Measurements from ENCODE around the gene GGTLC1.
"Not testable (repeated sequence)": the region's sequence is repeated elsewhere in the genome, so short reads cannot be mapped to it uniquely, and the experiment has no call there.

Gene GGTLC1

DNA sequence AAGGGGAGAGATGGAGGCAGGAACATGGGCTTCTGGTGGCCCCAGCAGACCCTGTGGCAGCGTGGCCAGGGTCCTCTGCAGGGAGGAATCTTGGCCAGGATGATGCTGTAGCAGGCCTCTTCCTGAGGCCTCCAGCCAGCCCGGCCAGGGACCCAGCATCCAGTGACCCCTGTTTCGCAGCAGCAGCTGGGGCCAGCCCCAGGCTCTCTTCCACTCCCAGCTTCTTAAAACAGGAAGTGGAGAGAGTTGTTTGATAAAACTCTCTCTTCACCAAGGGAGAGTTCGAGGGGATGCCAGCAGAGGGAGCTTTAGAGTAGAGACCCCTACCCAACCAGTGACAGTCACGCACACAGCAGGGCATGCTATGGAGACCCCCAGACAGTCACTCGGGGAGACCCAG lies 10.1 kb downstream of the GGTLC1 start:
- not testable (repeated sequence) for H2BK15ac ChIP-seq (ENCODE audit: low read depth, poor library complexity, severe bottlenecking); H3K9ac ChIP-seq (ENCODE audit: low read length); DNase-seq; H3K14ac ChIP-seq (ENCODE audit: low read length in 2 of 2); H2BK120ac ChIP-seq (ENCODE audit: low read depth, low read length); H3K4ac ChIP-seq (ENCODE audit: low read depth in 1 of 2, low read length in 2 of 2); H3K4me2 ChIP-seq (ENCODE audit: low read length, poor library complexity, severe bottlenecking); H3K4me3 ChIP-seq (ENCODE audit: insufficient read depth in 1 of 2, low read depth in 1 of 2, low read length in 2 of 2); H2AFZ ChIP-seq (ENCODE audit: low read depth, low read length); H3K23ac ChIP-seq (ENCODE audit: low read length in 2 of 2); H2AK5ac ChIP-seq (ENCODE audit: low read length, severe bottlenecking); H2BK5ac ChIP-seq (ENCODE audit: low read depth, low read length, poor library complexity, severe bottlenecking); H4K91ac ChIP-seq (ENCODE audit: low read length); H2BK12ac ChIP-seq (ENCODE audit: low read length in 2 of 2); H4K8ac ChIP-seq (ENCODE audit: low read length); H3K4me1 ChIP-seq (ENCODE audit: control insufficient read depth, insufficient read depth, low read depth, low read length); H3K27ac ChIP-seq (ENCODE audit: low read length, poor library complexity, severe bottlenecking); H3K79me1 ChIP-seq (replicated peaks; ENCODE audit: low read length, poor library complexity, severe bottlenecking); H3K36me3 ChIP-seq (ENCODE audit: control insufficient read depth in 1 of 2, insufficient read depth in 2 of 2, low read depth in 1 of 2, low read length in 2 of 2); H3K9me3 ChIP-seq (ENCODE audit: control insufficient read depth, low read length); H3K18ac ChIP-seq (ENCODE audit: low read depth in 1 of 2, low read length in 2 of 2)
- peaks cover 0 to 11% of the 10 kb centered on the region in 2 experiments for H3K27me3 ChIP-seq (ENCODE audit: control insufficient read depth in 1 of 2, insufficient read depth in 1 of 2, low read length in 2 of 2)
- 32% methylated on average over 4 of the region's 6 CpGs for WGBS

- Histone ChIP-seq H3K23ac (ENCODE audit: low read length in 2 of 2) (no peak overlapping the region), H3K9ac (ENCODE audit: low read length) (no peak overlapping the region), H2BK12ac (ENCODE audit: low read length in 2 of 2) (no peak overlapping the region), H3K36me3 (ENCODE audit: control insufficient read depth in 1 of 2, insufficient read depth in 2 of 2, low read depth in 1 of 2, low read length in 2 of 2) (no peaks in the 10 kb centered on the region), H3K9me3 (ENCODE audit: control insufficient read depth, low read length) (no peaks in the 10 kb centered on the region), H4K91ac (ENCODE audit: low read length) (no peak overlapping the region), H3K27ac (ENCODE audit: low read length, poor library complexity, severe bottlenecking) (no peak overlapping the region), H3K4me2 (ENCODE audit: low read length, poor library complexity, severe bottlenecking) (no peak overlapping the region), H3K4ac (ENCODE audit: low read depth in 1 of 2, low read length in 2 of 2) (no peak overlapping the region), H3K4me3 (ENCODE audit: insufficient read depth in 1 of 2, low read depth in 1 of 2, low read length in 2 of 2) (no peak overlapping the region), H3K79me1 (replicated peaks; ENCODE audit: low read length, poor library complexity, severe bottlenecking) (no peaks in the 10 kb centered on the region), H3K27me3 (ENCODE audit: control insufficient read depth in 1 of 2, insufficient read depth in 1 of 2, low read length in 2 of 2) (peaks cover 0 to 23% of the 10 kb centered on the region in 2 experiments), H3K14ac (ENCODE audit: low read length in 2 of 2) (no peak overlapping the region), H2AFZ (ENCODE audit: low read depth, low read length) (no peak overlapping the region), H3K4me1 (ENCODE audit: control insufficient read depth, insufficient read depth, low read depth, low read length) (no peaks in the 10 kb centered on the region), H4K8ac (ENCODE audit: low read length) (no peak overlapping the region), H2BK15ac (ENCODE audit: low read depth, poor library complexity, severe bottlenecking) (no peak overlapping the region), H2BK120ac (ENCODE audit: low read depth, low read length) (no peak overlapping the region), H2BK5ac (ENCODE audit: low read depth, low read length, poor library complexity, severe bottlenecking) (no peak overlapping the region), H3K18ac (ENCODE audit: low read depth in 1 of 2, low read length in 2 of 2) (no peak overlapping the region), H2AK5ac (ENCODE audit: low read length, severe bottlenecking) (no peak overlapping the region)
- DNase-seq = no peak
- 44% methylated on average over 8 of the region's 9 CpGs for WGBS
Measured at GRCh38 chr20:23974966-23975365, 13.6 kb downstream of the GGTLC1 start.

- no peak overlapping the region for H2BK15ac ChIP-seq (ENCODE audit: low read depth, poor library complexity, severe bottlenecking)
- H3K9me3 ChIP-seq (ENCODE audit: control insufficient read depth, low read length) = no peaks in the 10 kb centered on the region
- H3K36me3 ChIP-seq (ENCODE audit: control insufficient read depth in 1 of 2, insufficient read depth in 2 of 2, low read depth in 1 of 2, low read length in 2 of 2) = no peaks in the 10 kb centered on the region
- no peak overlapping the region for H2AFZ ChIP-seq (ENCODE audit: low read depth, low read length)
- H3K4me1 ChIP-seq (ENCODE audit: control insufficient read depth, insufficient read depth, low read depth, low read length) = no peaks in the 10 kb centered on the region
- H3K14ac ChIP-seq (ENCODE audit: low read length in 2 of 2) = no peak overlapping the region
- no peak overlapping the region for H2AK5ac ChIP-seq (ENCODE audit: low read length, severe bottlenecking)
- H3K18ac ChIP-seq (ENCODE audit: low read depth in 1 of 2, low read length in 2 of 2) = no peak overlapping the region
- no peak overlapping the region for H3K4me3 ChIP-seq (ENCODE audit: insufficient read depth in 1 of 2, low read depth in 1 of 2, low read length in 2 of 2)
- H3K4me2 ChIP-seq (ENCODE audit: low read length, poor library complexity, severe bottlenecking) = no peak overlapping the region
- H3K27ac ChIP-seq (ENCODE audit: low read length, poor library complexity, severe bottlenecking) = no peak overlapping the region
- H4K8ac ChIP-seq (ENCODE audit: low read length) = no peak overlapping the region
- no peak overlapping the region for H2BK120ac ChIP-seq (ENCODE audit: low read depth, low read length)
- no peak for DNase-seq
- H3K79me1 ChIP-seq (replicated peaks; ENCODE audit: low read length, poor library complexity, severe bottlenecking) = no peaks in the 10 kb centered on the region
- H3K27me3 ChIP-seq (ENCODE audit: control insufficient read depth in 1 of 2, insufficient read depth in 1 of 2, low read length in 2 of 2) = peaks cover 6 to 27% of the 10 kb centered on the region in 2 experiments
- H3K4ac ChIP-seq (ENCODE audit: low read depth in 1 of 2, low read length in 2 of 2) = no peak overlapping the region
- H2BK5ac ChIP-seq (ENCODE audit: low read depth, low read length, poor library complexity, severe bottlenecking) = no peak overlapping the region
- no peak overlapping the region for H3K9ac ChIP-seq (ENCODE audit: low read length)
- no peak overlapping the region for H2BK12ac ChIP-seq (ENCODE audit: low read length in 2 of 2)
- H3K23ac ChIP-seq (ENCODE audit: low read length in 2 of 2) = no peak overlapping the region
- H4K91ac ChIP-seq (ENCODE audit: low read length) = no peak overlapping the region
Measured at GRCh38 chr20:23971310-23971709, 17.3 kb downstream of the GGTLC1 start.

GRCh38 chr20:23970049-23970448 lies 18.5 kb downstream of the GGTLC1 start:
- H3K4me3 ChIP-seq (ENCODE audit: insufficient read depth in 1 of 2, low read depth in 1 of 2, low read length in 2 of 2) = no peak overlapping the region
- no peak overlapping the region for H4K8ac ChIP-seq (ENCODE audit: low read length)
- H3K4ac ChIP-seq (ENCODE audit: low read depth in 1 of 2, low read length in 2 of 2) = no peak overlapping the region

More at GRCh38 chr20:23970049-23970448, 18.5 kb downstream of the GGTLC1 start:
- Histone ChIP-seq H4K91ac (ENCODE audit: low read length) (no peak overlapping the region), H3K27me3 (ENCODE audit: control insufficient read depth in 1 of 2, insufficient read depth in 1 of 2, low read length in 2 of 2) (peaks cover 6 to 25% of the 10 kb centered on the region in 2 experiments), H3K23ac (ENCODE audit: low read length in 2 of 2) (no peak overlapping the region), H2BK120ac (ENCODE audit: low read depth, low read length) (no peak overlapping the region), H2BK12ac (ENCODE audit: low read length in 2 of 2) (no peak overlapping the region), H3K4me1 (ENCODE audit: control insufficient read depth, insufficient read depth, low read depth, low read length) (no peaks in the 10 kb centered on the region), H3K36me3 (ENCODE audit: control insufficient read depth in 1 of 2, insufficient read depth in 2 of 2, low read depth in 1 of 2, low read length in 2 of 2) (no peaks in the 10 kb centered on the region), H3K18ac (ENCODE audit: low read depth in 1 of 2, low read length in 2 of 2) (no peak overlapping the region), H2BK5ac (ENCODE audit: low read depth, low read length, poor library complexity, severe bottlenecking) (no peak overlapping the region), H3K9ac (ENCODE audit: low read length) (no peak overlapping the region), H2AK5ac (ENCODE audit: low read length, severe bottlenecking) (no peak overlapping the region), H3K4me2 (ENCODE audit: low read length, poor library complexity, severe bottlenecking) (no peak overlapping the region), H2AFZ (ENCODE audit: low read depth, low read length) (no peak overlapping the region), H3K79me1 (replicated peaks; ENCODE audit: low read length, poor library complexity, severe bottlenecking) (no peaks in the 10 kb centered on the region), H3K14ac (ENCODE audit: low read length in 2 of 2) (no peak overlapping the region), H3K9me3 (ENCODE audit: control insufficient read depth, low read length) (no peaks in the 10 kb centered on the region), H3K27ac (ENCODE audit: low read length, poor library complexity, severe bottlenecking) (no peak overlapping the region), H2BK15ac (ENCODE audit: low read depth, poor library complexity, severe bottlenecking) (no peak overlapping the region)
- WGBS = 67% methylated on average over 1 of the region's 1 CpG
- no peak for DNase-seq

All from mesenchymal stem cell (in vitro differentiated cells and primary cell).